Raji (cell line): Measurements from ENCODE around the gene PDE1C.

Experiments
- POLR2A ChIP-seq: IDR thresholded peaks from 2 replicates; pipeline ENCODE4 v1.6.1; 2011; ENCODE audit warnings: low read depth, low read length, control low read depth; ENCODE audit not compliant: insufficient read depth

Gene PDE1C

DNA sequence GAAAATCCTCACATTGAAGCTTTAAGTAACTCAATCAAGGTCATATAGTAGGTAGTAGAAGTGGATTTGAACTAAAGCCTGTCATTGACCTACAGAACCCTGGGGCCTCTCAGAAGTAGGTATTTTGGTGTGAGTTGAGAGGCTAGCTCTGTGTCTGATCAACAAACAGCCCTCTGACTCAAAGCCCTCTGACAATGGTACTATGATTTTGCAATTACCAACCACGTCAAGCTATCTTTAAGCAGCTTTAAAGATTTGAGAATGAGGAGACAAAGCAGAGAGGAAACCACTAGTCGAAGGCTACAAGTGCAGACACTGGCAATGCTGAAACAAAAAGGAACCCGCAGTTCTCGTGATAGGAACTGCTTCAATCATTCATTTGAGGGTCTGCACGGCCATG lies 19.0 kb upstream of the PDE1C start:
- no peak for TF ChIP-seq POLR2A

- TF ChIP-seq POLR2A, result no peak
These were observed 18.3 kb upstream of the PDE1C start for GRCh38 chr7:32088451-32088881.

DNA sequence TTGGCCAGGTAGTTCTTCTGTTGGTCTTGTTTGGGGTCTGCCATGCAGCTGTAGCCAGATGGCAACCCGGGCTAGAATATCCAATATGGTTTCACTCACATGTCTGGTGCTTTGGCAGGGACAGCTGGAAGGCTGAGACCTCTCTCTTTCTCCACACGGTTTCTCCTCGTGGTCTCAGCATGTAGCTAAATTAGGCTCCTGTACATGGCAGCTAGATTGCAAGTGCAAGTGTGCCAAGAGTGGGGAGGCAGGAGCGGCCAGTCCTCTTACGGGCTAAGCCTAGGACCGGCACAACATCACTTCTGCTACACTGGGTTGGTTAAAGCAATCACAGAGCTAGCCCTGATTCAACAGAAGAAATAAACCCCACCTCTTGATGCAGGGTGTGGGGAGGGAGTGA lies 9.3 kb upstream of the PDE1C start:
- TF ChIP-seq POLR2A, result no peak

DNA sequence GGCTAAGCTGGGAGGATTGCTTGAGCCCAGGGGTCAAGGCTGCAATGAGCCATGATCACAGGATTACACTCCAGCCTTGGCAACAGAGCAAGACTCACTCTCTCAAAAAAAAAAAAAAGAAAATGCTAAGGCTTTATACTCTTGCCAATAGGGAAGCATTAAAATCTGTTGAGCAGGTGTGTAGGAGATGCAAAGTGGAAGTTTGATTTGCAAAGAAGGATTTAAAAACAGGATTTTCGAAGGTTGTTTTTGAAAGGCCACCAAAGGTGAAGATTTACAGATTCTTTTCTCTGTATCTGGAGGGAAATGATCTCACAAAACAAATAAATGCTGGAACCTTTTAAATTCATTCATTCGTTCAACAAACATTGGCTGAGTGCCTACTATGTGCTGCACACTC lies 8.6 kb upstream of the PDE1C start:
- TF ChIP-seq POLR2A, result no peak

- TF ChIP-seq POLR2A, result no peak
These were observed 7.6 kb upstream of the PDE1C start for GRCh38 chr7:32077806-32078205.

- TF ChIP-seq POLR2A, result no peak
These were observed 5.4 kb upstream of the PDE1C start for GRCh38 chr7:32075612-32076011.

DNA sequence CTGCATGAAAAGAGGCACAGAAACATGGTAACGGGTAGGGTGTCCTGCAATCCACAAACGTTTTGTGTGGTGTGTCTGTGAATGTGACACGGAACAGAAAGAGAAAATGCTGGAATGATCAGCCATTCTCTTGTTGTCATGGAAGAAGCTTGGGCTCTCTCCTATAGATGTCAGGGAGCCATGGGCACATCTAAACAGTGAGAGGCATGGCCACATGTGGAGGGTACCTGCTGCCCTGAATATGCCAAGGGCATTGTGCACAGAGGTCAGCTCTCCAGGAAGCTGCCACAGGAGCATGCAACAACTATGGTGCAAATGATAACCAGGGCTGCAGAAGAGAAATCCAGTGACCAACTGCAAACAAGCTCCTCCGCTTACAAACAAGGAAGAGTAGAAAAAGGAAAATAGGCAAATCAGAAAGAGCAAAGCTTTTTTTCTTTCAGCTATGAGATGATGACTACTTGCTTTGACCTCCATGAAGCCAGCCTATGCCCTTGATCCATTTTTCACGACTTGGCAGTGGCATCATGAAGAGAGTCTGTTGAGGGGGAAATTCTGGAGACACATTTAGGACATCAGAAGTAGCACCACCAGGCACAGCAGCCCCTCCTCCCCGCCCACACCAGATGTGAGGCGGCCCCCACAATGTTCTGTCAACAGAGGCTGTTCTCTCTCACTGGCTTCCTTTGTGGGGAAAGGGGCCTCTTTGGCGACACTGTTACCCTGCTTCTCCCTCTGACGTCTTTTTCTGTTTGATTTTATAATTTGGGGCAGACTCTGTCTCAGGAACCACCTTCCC lies 4.8 kb upstream of the PDE1C start:
- no peak for TF ChIP-seq POLR2A

GRCh38 chr7:32073533-32073932 lies 3.3 kb upstream of the PDE1C start:
- TF ChIP-seq POLR2A, result no peak

GRCh38 chr7:32072397-32072796 lies 2.2 kb upstream of the PDE1C start:
- TF ChIP-seq POLR2A, result no peak

- no peak for TF ChIP-seq POLR2A
These were observed 1.4 kb upstream of the PDE1C start for GRCh38 chr7:32071466-32072091.

- no peak for TF ChIP-seq POLR2A
These were observed 179 bp downstream of the PDE1C start for GRCh38 chr7:32070051-32070405.

- no peak for TF ChIP-seq POLR2A
These were observed 1.0 kb downstream of the PDE1C start for GRCh38 chr7:32069116-32069650.

DNA sequence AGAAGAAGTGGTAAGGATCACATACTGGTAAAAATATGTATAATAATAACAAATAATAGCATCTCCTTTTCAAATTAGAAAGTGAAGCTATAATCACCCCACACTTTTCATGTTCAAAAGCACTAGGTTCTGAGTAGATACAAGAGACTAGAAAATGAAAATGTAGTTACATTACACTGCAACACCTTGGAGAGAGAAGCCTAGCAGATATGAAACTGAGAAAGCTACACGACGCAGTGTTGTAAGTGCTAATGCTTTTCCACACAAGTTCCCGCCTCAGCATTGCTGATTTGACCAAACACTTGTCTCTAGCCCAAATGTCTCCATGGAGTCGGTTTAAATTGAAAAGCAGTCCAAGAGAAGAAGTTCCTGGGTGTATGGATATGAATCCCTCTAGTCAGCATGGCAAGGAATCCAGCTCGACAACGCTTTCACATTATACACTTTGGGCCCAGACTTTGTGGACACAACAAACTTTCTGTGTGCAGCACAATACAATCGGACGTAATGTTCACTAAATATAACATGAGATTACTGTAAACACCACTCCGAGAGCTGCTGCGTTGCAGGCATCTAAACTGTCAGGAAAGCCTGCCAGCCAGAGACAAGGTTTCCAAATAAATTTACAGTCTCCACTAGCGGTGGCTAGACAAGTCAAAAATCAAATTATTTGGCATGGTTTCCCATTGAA lies 1.7 kb downstream of the PDE1C start:
- no peak for TF ChIP-seq POLR2A

DNA sequence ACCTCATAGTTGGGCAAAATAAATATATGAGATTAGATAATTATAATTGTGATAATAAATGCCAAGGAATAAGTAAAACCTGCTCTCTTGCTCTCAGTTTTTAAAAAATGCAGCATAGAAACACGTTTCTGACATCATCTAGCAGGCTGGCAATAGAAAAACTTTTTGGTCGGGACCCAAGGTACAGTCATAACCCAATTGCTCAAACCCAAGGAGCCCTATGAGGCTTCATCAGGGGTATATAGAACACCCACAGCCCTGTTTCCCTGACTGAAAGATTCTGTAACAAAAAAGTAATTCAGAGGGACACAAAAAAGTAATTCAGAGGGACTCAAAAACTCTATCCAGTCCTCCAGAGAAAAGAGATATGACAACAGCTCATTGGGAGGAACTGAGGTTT lies 3.8 kb downstream of the PDE1C start:
- no peak for TF ChIP-seq POLR2A

GRCh38 chr7:32063614-32064013 lies 6.6 kb downstream of the PDE1C start:
- no peak for TF ChIP-seq POLR2A

DNA sequence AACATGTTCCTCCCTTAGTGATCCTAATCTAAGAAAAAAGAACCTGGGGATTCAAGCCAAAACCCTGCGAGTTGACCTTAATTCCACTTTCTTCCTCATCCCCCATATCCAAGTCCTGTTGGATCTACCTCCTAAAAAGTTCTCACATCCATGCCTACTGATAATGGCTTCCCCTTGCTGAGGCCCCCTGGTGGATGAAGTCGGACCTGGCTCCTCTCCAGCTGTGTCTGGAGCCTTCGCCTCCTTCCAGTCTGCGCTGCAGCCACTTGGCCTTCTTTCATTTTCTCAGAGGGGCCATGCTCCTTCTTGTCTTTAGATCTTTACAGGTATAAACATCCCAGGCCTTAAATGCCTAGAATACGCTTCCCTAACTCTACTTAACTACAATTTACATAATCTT lies 8.1 kb downstream of the PDE1C start:
- no peak for TF ChIP-seq POLR2A
